Right hindlimb (tissue), 1 donor: ENCODE measurements around the gene EXD3.

ENCODE experiments used
- DNase-seq: peaks from one replicate; pipeline ENCODE4 v3.0.0-alpha.2; 2018

EXD3 gene

GRCh38 chr9:137432687-137433348, 9.9 kb upstream of the EXD3 start:
- peak; percentile 17 for DNase-seq

GRCh38 chr9:137431416-137431931, 8.5 kb upstream of the EXD3 start:
- DNase-seq, result peak; percentile 14

- DNase-seq, result peak; percentile 15
Observed at GRCh38 chr9:137430723-137431415, 7.9 kb upstream of the EXD3 start.

GRCh38 chr9:137429974-137430722, 7.2 kb upstream of the EXD3 start:
- peak; percentile 30 for DNase-seq

- DNase-seq, result no peak
Observed at GRCh38 chr9:137429546-137429890, 6.6 kb upstream of the EXD3 start.

- no peak for DNase-seq
Observed at GRCh38 chr9:137428841-137429545, 6.0 kb upstream of the EXD3 start.

- peak; percentile 19 for DNase-seq
Observed at GRCh38 chr9:137428311-137428630, 5.3 kb upstream of the EXD3 start.

GRCh38 chr9:137427454-137428310, 4.7 kb upstream of the EXD3 start:
- DNase-seq, result no peak

GRCh38 chr9:137426018-137426681, 3.2 kb upstream of the EXD3 start:
- DNase-seq, result peak; percentile 21

GRCh38 chr9:137423514-137424291, 741 bp upstream of the EXD3 start:
- peak; percentile 27 for DNase-seq

GRCh38 chr9:137421838-137422603, 941 bp downstream of the EXD3 start:
- DNase-seq, result no peak

GRCh38 chr9:137417161-137418021, 5.6 kb downstream of the EXD3 start:
- DNase-seq, result no peak

- no peak for DNase-seq
Observed at GRCh38 chr9:137416563-137417151, 6.3 kb downstream of the EXD3 start.

GRCh38 chr9:137416006-137416562, 6.9 kb downstream of the EXD3 start:
- no peak for DNase-seq

GRCh38 chr9:137415451-137415850, 7.5 kb downstream of the EXD3 start:
- no peak for DNase-seq

GRCh38 chr9:137412431-137412830, 10.5 kb downstream of the EXD3 start:
- no peak for DNase-seq

- peak; percentile 61 for DNase-seq
Observed at GRCh38 chr9:137411645-137412380, 11.1 kb downstream of the EXD3 start.

GRCh38 chr9:137411260-137411644, 11.7 kb downstream of the EXD3 start:
- DNase-seq, result no peak
